Stimulated activated CD8-positive, alpha-beta memory T cell treated with anti-CD3 and anti-CD28 coated beads, Interleukin-2, amount 100 ng/mL, for 1 hour (primary cell): ENCODE measurements around the gene LRRC8A.
"Not testable (repeated sequence)": the region's sequence is repeated elsewhere in the genome, so short reads cannot be mapped to it uniquely, and the experiment has no call there.

ENCODE experiments used
- DNase-seq, 2 donors: peaks; one replicate each; pipeline ENCODE4 v3.0.0-alpha.2; 2020; ENCODE audit warnings: low read depth in 2 of 2

The LRRC8A gene

DNA sequence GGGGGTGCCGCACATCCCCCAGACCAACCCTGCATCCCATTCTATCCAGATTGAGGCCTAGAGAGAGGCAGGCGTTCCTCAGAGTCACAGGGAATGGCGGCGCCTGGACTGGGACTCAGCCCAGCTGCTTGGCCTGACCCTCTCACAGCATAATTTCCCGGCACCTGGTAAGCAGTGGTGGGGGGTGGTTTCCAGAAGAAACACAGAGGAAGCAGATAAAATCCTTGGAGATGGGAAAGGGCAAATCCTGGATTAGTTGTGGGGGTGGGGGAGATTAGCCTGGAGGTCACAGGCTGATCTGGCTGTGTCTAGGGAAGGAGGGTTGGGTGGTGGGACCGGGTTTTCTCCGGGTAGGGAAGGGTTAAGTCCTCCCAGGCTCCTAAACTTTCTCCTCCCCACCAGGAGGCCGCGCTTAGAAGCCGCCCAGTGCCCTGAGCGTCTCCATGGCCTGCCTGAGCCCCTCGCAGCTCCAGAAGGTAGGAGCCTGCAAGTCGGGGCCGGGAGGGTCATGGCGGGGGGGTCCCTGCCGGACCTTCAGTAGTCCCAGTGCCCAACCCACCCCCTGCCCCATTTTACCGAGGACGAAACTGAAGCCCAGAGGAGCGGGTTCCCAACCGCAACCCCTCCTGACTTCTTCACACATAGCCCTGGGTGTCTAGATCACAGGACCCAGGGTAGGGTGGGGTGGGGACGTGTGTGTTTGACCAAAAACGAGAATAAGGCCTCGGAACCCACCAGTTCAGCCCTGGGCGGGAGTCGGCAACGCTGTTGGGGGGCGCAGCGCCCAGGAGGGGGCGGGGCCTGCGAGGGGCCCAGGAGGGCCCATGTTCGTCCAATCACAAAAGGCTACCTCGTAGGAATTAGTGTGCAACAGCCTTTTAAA is 40.2 kb downstream of the LRRC8A start:
- no peak for DNase-seq

DNA sequence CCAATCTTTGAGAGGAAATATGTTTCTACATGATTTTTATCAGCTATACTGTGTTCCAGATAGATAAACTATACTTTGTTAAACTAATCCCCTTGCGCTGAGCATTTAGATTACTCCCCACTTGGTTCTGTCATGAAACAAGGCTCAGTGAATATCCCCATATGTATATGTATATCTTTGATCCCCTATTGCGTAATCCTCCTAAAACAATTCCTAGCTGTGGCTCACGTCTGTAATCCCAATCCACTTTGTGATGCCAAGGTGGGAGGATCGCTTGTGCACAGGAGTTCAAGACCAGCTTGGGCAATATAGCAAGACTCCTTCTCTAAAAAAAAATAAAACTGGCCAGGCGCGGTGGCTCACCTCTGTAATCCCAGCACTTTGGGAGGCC is 41.6 kb downstream of the LRRC8A start:
- DNase-seq: no peak

DNA sequence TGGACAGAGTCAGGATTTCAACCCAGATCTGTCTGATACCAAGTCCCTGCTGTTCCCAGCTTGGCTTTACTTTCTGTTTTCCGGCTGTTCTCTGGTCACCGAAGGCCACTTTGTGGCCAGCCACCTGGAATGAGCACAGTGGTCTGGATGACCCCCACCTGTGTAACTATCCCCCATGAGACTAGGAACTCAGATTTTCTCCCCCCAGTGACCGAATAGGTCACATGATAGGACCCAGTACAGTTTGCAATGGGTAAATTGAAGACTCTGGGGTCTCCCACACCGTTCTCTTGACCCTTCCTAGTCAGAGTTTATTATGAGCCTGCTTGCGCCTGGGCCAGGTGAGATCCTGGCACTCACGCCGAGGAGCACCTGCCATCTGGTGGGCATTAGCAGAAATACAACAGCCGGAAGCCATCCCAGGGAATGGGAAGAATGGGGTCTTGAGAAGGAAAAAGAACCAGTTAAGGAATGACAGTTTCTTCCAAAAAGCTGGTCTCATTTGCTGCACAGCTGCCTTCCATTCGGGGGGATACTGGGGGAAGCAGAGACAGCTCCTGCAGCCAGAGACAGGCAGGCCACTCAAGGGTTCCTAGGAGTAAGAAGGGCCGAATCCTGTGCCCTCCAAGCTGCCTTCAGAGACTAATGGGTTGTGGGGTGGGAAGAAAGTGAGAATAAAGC is 45.9 kb downstream of the LRRC8A start:
- peak; percentile 20 to 21 for DNase-seq

DNA sequence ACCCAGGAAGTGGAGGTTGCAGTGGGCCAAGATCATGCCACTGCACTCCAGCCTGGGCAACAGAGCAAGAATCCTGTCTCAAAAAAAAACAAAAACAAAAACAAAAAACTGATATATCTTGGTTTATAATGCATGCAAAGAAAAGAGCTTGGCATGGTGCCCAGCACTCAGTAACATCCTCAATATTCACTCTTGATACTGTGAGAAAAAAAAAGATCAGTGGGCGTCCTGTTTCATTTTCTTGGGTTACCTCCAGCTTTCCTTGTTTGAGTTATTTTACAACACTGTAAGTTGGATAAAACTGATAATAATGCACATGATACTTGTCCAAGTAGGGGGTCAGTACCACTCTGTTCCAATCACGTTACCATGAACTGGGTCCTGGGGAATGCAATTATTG is 46.7 kb downstream of the LRRC8A start:
- DNase-seq: no peak

DNA sequence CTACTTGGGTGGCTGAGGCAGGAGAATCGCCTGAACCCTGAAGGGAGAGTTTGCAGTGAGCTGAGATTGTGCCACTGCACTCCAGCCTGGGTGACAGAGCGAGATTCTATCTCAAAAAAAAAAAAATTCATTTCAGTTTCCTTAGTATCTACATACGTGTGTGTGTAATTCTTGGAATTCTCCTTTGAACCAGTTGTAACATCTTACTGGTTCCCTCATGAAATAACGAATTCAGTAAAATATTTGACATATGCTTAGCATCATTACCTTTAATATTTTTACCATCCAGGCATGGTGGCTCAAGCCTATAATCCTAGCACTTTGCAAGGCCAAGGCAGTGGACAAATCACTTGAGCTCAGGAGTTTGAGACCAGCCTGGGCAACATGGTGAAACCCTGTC is 47.6 kb downstream of the LRRC8A start:
- no peak for DNase-seq

DNA sequence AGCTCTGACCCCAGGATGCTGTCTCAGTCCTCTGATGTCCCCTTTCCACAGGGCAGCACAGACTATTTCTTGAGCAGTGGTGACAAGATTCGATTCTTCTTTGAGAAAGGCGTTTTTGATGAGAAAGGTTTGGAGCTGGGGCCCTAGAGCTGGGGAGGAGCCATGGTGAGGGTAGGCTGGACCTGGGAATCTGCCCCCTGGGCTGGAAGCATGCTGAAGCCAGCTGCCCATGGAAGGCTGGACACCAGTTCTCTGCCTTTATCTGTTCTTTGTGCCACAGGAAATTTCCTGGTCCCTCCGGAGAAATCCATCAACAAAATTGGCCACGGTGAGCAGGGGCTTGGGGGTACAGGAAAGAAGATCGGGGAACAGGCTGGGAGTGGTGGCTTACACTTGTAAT is 51.8 kb downstream of the LRRC8A start:
- DNase-seq: no peak

DNA sequence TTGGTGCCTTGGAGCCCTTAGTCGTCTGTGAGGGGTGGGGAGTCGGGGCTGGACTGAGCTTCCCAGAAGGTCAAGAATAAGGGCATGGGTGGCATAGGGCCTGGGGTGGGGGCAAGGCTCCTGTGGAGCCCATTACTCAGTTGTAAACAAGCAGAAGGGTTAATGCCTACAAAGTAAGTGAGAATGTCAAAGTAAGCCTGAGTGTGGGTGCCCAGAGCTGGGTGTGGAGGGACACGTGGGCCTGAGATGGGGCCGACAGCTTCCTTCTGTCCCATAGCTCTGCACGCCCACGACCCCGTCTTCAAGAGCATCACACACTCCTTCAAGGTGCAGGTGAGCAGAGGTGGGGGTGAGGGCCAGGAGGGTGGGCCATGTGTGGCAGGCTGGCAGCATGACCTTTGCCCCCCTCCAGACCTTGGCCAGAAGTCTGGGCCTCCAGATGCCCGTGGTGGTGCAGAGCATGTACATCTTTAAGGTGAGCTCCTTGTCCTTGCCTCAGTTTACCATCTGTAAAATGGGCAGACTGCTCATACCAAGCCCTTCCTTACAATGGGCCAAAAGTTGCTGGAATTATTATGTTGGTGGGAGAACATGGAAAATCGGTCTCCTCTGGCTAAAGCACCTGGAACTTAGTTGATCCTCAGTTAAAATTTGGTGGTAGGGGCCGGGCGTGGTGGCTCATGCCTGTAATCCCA is 54.4 kb downstream of the LRRC8A start:
- DNase-seq: no peak

DNA sequence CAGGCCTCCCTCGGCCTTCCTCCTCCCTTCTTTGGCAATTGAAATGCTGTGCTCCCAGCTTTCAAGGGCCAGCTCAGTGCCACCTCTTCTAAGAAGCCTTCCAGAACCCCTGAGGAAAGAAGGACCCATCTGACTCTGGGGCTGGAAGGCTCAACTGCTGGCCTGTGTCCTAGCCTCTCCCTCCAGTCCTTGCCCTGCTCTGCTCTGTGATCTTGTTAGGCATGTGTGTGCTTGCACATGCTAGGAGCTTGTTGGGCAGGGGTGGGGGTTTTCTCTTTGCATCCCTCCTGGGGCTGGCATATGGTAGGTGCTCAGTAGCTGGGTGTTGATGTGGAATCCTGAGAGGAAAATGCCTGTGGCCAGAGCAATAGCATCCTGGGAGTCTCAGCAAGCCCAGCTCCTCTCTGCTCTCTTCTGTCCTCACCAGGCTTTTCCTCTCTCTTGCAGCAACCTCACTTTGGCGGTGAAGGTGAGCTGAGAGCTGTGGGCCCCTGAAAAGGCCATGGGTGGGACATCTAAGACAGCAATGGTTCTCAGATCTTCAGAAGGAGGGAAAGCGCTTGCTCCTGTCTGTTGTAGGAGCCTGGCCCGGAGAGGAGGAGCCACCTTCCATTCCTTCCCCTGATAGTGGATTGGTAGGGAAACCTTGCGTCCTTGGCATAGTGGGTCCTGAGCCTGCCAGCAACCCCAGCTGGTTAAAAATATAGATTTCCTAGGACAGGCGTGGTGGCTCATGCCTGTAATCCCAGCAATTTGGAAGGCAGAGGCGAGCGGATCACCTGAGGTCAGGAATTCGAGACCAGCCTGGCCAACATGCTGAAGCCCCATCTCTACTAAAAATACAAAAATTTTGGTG is 55.6 kb downstream of the LRRC8A start:
- DNase-seq: no peak

DNA sequence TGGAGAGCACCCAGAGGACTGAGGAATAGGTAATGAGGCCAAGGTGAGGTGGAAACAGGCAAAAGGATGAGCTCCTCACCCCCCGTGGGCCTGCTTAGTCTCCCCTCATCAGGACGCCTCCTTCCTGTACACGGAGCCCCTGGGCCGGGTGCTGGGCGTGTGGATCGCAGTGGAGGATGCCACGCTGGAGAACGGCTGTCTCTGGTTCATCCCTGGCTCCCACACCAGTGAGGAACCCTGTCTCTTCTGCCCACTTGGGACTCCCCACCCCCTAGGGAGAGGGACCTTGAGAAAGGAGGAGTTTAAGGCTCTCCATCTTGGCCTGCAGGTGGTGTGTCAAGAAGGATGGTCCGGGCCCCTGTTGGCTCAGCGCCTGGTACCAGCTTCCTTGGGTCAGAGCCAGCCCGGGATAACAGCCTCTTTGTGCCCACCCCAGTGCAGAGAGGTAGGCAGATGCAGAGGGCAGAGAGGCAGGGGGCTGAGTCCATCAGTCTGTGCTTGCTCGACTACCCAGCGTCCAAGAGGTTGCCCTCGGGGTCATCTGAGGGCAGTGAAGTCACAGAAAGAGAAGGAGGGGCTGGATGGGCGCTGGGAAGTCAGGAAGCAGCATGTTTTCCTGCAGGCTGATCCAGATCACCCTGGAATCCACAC is 58.5 kb downstream of the LRRC8A start:
- DNase-seq: no peak

DNA sequence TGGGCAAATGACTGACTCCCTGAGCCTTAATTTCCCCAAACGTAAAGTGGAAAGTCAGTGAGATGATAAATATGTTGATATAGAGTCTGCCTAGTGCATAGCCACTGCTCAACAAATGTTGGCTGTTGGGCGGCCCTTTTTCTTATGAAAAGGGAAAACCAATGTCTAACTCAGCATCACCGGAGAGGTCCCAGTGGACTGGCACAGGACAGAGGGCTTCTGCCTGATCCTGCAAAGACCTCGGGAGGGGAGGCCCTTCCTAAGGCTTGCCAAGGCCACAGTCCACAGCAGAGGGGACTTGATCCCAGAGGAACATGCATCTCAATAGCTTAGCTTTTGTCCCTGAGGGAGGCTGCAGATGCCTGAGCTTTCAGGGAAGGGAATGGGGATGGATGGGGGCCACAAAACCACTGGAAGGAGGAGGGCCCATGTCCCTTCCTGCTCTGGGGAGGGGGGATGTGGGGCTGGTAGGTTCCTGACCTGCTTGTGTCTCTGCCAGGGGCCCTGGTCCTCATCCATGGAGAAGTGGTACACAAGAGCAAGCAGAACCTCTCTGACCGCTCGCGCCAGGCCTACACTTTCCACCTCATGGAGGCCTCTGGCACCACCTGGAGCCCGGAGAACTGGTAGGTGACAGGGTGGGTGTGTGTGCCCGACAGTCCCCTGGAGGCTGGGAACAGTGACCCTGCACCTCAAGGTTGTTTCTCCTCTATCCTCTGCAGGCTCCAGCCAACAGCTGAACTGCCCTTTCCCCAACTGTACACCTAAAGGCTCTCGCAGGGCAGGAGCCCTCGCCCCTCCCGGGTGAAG is 59.2 kb downstream of the LRRC8A start:
- no peak for DNase-seq

DNA sequence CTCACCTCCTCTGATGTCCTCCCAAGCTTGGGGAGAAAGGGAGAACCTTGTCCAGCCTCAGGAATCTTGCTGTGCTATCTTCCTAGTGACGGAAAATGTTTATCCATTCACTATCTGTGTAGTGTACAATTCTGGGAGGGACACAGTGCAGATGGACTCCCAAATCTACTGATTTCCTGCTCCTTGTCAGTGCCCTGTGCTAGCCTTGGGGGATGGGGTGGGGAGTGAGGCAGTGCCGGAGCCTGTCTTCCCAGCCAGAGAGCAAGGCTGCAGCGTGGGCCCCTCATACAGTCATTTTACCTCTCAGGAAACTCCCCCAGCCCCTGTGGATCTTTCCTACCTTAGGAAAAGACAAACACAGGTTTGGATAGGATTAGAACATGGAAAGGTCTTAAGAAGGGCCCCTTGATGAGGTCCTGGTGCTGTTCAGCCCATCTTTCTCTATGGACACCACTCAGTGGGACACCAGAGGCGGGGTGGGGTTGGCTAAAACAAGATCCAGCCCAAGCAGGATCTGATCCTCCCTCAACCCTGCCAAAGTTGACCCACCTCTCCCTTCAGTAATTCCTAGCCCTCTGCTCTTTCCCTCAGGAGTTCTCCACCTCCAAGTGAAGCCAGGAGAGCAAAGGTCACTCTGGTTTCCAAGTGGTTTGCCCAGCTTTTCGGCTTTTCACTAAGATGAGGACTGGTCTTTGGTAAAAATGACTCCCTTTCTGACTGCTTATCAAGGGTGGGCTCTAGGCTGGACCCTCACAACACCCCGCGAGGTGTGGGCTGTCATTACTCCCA is 62.1 kb downstream of the LRRC8A start:
- no peak for DNase-seq

DNA sequence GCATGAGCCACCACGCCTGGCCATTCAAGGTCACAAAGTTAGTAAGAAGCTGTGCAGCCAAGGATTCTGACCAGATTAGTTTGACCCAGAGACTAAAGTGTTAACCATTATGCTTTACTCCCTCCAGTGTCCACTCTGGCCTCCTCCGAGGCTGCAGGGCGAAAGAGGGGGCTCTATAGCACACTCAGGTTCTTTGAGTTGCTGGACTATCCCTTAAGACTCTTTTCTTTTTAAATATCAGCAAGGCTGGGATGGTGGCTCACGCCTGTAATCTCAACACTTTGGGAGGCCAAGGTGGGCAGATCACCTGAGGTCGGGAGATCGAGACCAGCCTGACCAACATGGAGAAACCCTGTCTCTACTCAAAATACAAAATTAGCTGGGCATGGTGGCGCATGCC is 63.0 kb downstream of the LRRC8A start:
- DNase-seq: not testable (repeated sequence)

DNA sequence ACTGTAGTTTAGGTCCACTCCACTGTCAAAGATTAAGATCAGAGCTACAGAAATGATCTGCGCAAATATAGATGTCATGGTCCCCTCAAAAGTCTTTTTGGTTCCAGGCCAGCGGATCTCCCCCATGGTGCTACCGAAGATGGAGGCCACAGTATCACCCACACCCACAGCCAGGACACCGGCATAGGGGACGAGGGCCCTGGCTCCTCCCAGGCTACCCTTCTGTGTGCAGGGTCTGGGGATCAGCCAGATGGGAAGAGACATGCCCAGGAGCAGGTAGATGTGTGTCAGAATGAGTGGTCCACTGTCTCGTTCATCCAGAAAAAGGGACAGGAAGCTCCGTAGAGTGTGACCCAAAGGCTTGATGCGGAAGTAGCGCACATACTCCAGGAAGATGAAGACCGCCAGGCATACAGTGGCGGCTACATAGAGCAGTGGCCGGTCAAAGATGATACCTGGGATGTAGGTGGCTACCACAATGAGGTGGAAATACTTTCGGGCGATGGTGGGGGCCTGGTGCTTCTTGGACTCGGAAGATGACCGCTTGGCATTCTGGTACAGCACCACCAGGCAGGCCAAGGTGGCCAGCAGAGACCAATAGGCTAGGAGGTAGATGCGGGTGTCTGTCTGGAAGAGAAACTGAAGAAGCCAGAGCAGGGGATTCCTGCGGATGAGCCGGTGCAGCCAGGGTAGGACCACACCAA is 64.0 kb downstream of the LRRC8A start:
- DNase-seq: no peak

DNA sequence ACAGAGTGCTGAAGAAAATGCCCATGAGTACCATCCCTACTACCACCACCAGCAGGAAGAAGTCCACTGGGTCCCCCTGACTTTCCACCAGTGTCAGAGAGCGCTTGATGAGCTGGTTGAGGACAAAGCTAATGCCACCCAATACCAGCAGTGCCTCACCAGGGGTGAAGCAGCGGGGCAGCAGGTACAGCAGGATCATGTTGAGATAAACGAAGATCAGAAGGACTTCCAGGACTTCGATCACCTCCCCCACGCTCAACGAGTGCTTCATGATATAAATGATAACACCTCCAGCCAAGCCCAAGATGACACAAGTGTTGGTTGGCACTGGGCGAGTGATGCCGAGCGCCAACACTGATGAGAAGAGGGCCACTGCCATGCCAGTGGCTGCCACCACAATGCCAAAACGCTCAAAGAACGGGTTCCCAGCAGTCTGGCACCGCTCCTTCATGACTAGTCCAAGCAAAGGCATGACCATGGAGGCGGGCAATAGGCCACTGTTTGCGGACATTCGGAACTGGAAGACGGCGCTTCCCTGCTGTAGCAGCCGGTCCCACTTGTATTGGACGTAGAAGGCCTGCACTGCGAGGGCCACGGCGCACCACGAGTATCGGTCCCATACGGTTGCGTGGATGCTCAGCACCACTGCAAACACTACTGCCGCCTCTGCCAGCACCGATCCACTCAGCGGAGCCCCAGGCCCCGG is 64.8 kb downstream of the LRRC8A start:
- no peak for DNase-seq

DNA sequence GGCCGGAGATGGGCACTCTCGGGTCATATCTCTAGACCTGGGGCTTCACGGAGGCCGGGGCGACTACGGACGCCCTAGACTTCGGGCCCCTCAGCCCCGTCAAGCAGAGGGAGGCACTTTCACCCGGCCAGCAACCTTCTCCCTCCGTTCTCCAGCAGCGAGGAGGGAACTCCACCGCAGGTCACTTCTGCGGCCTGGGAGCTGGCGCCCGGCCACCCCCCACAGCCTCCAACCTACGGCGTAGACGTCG is 65.3 kb downstream of the LRRC8A start:
- DNase-seq: no peak

DNA sequence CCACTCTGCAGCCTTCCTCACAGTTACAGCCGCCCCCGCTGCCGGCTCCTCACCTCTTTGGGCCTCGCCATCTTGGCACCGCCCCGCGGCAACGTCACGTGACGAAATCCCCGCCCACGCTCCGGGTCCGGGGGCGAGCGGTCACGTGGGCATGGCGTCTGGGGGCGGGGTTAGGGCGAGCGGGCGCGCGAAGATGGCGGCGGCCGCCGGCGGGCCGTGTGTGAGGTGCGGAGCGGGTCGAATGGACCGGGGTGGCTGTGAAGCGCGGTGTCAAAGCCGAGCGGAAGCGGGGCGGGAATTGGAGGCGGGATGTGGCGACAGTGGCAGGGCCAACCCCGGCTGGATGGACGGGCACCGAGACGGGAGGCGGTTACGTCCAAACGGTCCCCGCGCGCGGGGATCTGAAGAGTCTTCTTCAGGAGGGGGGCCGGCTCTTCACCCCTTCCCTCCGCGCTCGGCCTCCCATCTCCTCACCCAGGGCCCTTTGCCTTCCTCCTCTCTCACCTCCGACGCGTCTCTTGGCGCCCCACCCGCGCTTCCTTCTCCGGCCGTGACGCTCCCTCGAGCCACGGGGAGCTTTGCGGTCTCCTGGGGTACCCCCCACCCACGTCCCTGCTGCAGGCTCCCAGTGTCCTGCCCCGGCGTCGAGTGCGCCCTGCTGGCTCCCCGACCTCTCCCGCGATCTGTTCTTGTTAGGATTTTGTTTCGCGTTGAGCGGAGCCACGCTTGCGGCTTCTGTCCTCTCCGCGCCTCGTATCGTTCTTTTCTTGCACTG is 65.8 kb downstream of the LRRC8A start, which contains the start of the genes DOLK and NUP188:
TSS of gene DOLK (minus strand) at position 77 of the 775 bp plus-strand sequence. CDS start 300 bp downstream, outside the sequence.
TSS of gene NUP188 (plus strand) at position 173 of the 775 bp plus-strand sequence. CDS start at position 194, 21 bp downstream.
- DNase-seq: peak; percentile 98 to 99

DNA sequence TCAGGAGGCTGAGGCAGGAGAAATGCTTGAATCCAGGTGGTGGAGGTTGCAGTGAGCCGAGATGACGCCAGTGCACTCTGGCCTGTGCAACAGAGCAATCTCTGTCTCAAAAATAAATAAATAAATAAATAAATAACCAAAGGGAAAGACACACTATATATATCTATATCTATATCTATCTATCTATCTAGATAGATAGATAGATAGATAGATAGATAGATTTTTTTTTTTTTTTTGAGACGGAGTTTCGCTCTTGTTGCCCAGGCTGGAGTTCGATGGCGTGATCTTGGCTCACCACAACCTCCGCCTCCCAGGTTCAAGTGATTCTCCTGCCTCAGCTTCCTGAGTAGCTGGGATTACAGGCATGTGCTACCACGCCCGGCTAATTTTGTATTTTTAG is 79.5 kb downstream of the LRRC8A start:
- DNase-seq: not testable (repeated sequence)
